PC-3 (cell line): ENCODE results near the gene ZNF99. TPM values are rescaled to one million over a fixed set of nuclear protein-coding genes. Genes with fewer than 3 reads are reported as not detected.
"Not testable (repeated sequence)": the region's sequence is repeated elsewhere in the genome, so short reads cannot be mapped to it uniquely, and the experiment has no call there.

Source experiments
- ATAC-seq: fragments of 200-7000 bp; cut with Tn5 transposase; 2 replicates; pipeline ENCODE4 v1.9.1; 2020; ENCODE audit warnings: mild to moderate bottlenecking, moderate library complexity
- BruUV-seq: library from RNA; stranded (reverse); fragments of 400-500 nt; replicated peaks from 2 replicates; lab custom pipeline; 2021; lab: Mats Ljungman, UMichigan
- CTCF ChIA-PET: fragments of 300-600 bp; sonication (Branson Sonifier 250); formaldehyde crosslinking; loops from one replicate; lab custom pipeline; 2022; ENCODE audit warnings: antibody characterized with exemption; lab: Charles Lee
- POLR2A ChIA-PET: fragments of 300-600 bp; sonication (Branson Sonifier 250); formaldehyde crosslinking; loops from one replicate; lab custom pipeline; 2022; ENCODE audit warnings: antibody characterized with exemption; ENCODE audit not compliant: unreplicated experiment; lab: Charles Lee
- DNase-seq: peaks from one replicate; pipeline ENCODE4 v3.0.0-alpha.2; 2015
- H2AFZ ChIP-seq: fragments of 300-600 bp; sonication (generic); 2 replicates; pipeline ENCODE4 v1.6.0; 2016; ENCODE audit warnings: antibody characterized with exemption, low read length
- H3F3A ChIP-seq: fragments of 300-600 bp; sonication (generic); one replicate; pipeline ENCODE4 v1.6.0; 2017; ENCODE audit warnings: antibody characterized with exemption, low read length, control low read depth, mild to moderate bottlenecking; ENCODE audit not compliant: unreplicated experiment
- H3K27ac ChIP-seq: fragments of 300-600 bp; sonication (generic); 2 replicates; pipeline ENCODE4 v1.5.1; 2016; ENCODE audit warnings: mild to moderate bottlenecking, low read length
- H3K27me3 ChIP-seq: fragments of 300-600 bp; sonication (generic); 2 replicates; pipeline ENCODE4 v1.6.1; 2016; ENCODE audit warnings: low read length, mixed read lengths
- H3K36me3 ChIP-seq: fragments of 300-600 bp; sonication (generic); 2 replicates; pipeline ENCODE4 v1.6.1; 2016; ENCODE audit warnings: low read depth, mixed run types, low read length, mixed read lengths
- H3K4me1 ChIP-seq: fragments of 300-600 bp; sonication (generic); 2 replicates; pipeline ENCODE4 v1.5.1; 2016; ENCODE audit warnings: low read length; ENCODE audit not compliant: insufficient read depth
- H3K4me2 ChIP-seq: fragments of 300-600 bp; sonication (generic); 2 replicates; pipeline ENCODE4 v1.6.0; 2016; ENCODE audit warnings: low read length
- H3K4me3 ChIP-seq: fragments of 300-600 bp; sonication (generic); 2 replicates; pipeline ENCODE4 v1.5.1; 2016; ENCODE audit warnings: mild to moderate bottlenecking, low read length, mixed read lengths
- H3K79me2 ChIP-seq: fragments of 300-600 bp; sonication (generic); 2 replicates; pipeline ENCODE4 v1.6.1; 2017; ENCODE audit warnings: low read length, mixed read lengths
- H3K9ac ChIP-seq: fragments of 300-600 bp; sonication (generic); 2 replicates; pipeline ENCODE4 v1.6.0; 2016; ENCODE audit warnings: mild to moderate bottlenecking, low read length
- H3K9me2 ChIP-seq: fragments of 300-600 bp; sonication (generic); replicated peaks from 2 replicates; pipeline ENCODE4 v1.6.1; 2016; ENCODE audit warnings: mixed run types, low read length, mixed read lengths
- H3K9me3 ChIP-seq: fragments of 300-600 bp; sonication (generic); 2 replicates; pipeline ENCODE4 v1.6.1; 2016; ENCODE audit warnings: low read length, mixed read lengths
- H4K20me1 ChIP-seq: fragments of 300-600 bp; sonication (generic); 2 replicates; pipeline ENCODE4 v1.6.1; 2016; ENCODE audit warnings: low read length, mixed read lengths
- EZH2phosphoT487 ChIP-seq: fragments of 300-600 bp; sonication (generic); IDR thresholded peaks from 2 replicates; pipeline ENCODE4 v1.6.1; 2018; ENCODE audit warnings: mild to moderate bottlenecking, antibody characterized with exemption, low read length, borderline replicate concordance
- intact Hi-C: fragments of 100-400 bp; cut with micrococcal nuclease; formaldehyde crosslinking; loops from 2 replicates; pipeline ENCODE4 v1.9.0; 2023
- total RNA-seq: library from RNA; depleted of rRNA; stranded (reverse); fragments of >200 nt; gene quantifications from 2 replicates; pipeline ENCODE4 v1.2.3, GENCODE V29; 2014
- TF ChIP-seq, protein P1 (sequence below): fragments of 300-600 bp; sonication (generic); conservative IDR thresholded peaks from 2 replicates; pipeline ENCODE4 v1.5.1; 2017; ENCODE audit warnings: antibody characterized with exemption, low read depth, mild to moderate bottlenecking, low read length

The ZNF99 gene
- total RNA-seq, 1 experiment from 2014 or later = not detected

- Histone ChIP-seq H3K79me2 (no peaks in the 10 kb centered on the region), H2AFZ (no peak overlapping the region), H3F3A (no peaks in the 10 kb centered on the region), H3K4me1 (no peaks in the 10 kb centered on the region), H3K27me3 (no peaks in the 10 kb centered on the region), H3K9ac (no peak overlapping the region), H4K20me1 (no peaks in the 10 kb centered on the region), H3K36me3 (no peaks in the 10 kb centered on the region), H3K9me2 (no peaks in the 10 kb centered on the region), H3K27ac (no peak overlapping the region), H3K9me3 (peaks cover 10% of the 10 kb centered on the region; the same call in 1 of the 2 replicates), H3K4me3 (no peak overlapping the region), H3K4me2 (no peak overlapping the region)
- BruUV-seq = no TSS peak
- no peak for ATAC-seq
- no peak for TF ChIP-seq EZH2phosphoT487
- intact Hi-C loops = no loop called here
- ChIA-PET CTCF (no interaction called here), POLR2A (no interaction called here)
- no peak for DNase-seq
These were observed 47.9 kb downstream of the ZNF99 start for GRCh38 chr19:22735911-22736645.

DNA sequence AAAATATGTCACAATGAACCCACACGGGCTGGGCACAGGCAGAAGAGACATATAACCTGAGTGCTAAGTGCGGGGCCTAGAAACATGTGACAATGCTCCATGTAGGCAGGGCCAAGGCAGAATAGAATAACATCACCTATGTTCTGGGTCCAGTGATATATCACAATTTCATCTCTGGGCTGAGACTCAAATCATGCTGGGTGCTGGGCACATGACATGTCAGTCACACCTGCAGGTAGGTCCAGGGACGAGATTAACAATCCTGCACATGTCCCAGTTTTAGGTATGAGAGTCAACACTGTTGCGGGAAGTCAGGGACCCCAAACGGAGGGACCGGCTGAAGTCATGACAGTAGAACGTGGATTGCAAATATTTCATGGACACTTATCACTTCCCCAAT lies 50.3 kb downstream of the ZNF99 start:
- no TSS peak for BruUV-seq
- intact Hi-C loops = no loop called here
- CTCF ChIA-PET = no interaction called here
- ATAC-seq = no peak
- H3F3A ChIP-seq = no peaks in the 10 kb centered on the region
- no peaks in the 10 kb centered on the region for H3K79me2 ChIP-seq
- no peaks in the 10 kb centered on the region for H4K20me1 ChIP-seq
- TF ChIP-seq, protein P1, sequence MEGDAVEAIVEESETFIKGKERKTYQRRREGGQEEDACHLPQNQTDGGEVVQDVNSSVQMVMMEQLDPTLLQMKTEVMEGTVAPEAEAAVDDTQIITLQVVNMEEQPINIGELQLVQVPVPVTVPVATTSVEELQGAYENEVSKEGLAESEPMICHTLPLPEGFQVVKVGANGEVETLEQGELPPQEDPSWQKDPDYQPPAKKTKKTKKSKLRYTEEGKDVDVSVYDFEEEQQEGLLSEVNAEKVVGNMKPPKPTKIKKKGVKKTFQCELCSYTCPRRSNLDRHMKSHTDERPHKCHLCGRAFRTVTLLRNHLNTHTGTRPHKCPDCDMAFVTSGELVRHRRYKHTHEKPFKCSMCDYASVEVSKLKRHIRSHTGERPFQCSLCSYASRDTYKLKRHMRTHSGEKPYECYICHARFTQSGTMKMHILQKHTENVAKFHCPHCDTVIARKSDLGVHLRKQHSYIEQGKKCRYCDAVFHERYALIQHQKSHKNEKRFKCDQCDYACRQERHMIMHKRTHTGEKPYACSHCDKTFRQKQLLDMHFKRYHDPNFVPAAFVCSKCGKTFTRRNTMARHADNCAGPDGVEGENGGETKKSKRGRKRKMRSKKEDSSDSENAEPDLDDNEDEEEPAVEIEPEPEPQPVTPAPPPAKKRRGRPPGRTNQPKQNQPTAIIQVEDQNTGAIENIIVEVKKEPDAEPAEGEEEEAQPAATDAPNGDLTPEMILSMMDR = no peak
- no peak for TF ChIP-seq EZH2phosphoT487
- DNase-seq = no peak
- H3K4me3 ChIP-seq = no peak overlapping the region
- POLR2A ChIA-PET = no interaction called here
- H3K27me3 ChIP-seq = no peaks in the 10 kb centered on the region
- H2AFZ ChIP-seq = no peak overlapping the region
- H3K9me3 ChIP-seq = peaks cover 7% of the 10 kb centered on the region; the same call in 1 of the 2 replicates
- H3K4me2 ChIP-seq = no peak overlapping the region
- no peak overlapping the region for H3K27ac ChIP-seq
- H3K9ac ChIP-seq = no peak overlapping the region
- no peaks in the 10 kb centered on the region for H3K36me3 ChIP-seq
- H3K9me2 ChIP-seq = no peaks in the 10 kb centered on the region
- H3K4me1 ChIP-seq = no peaks in the 10 kb centered on the region

GRCh38 chr19:22728214-22728613 lies 55.7 kb downstream of the ZNF99 start:
- H3K9me3 ChIP-seq, H3K27me3 ChIP-seq, intact Hi-C loops, H3F3A ChIP-seq, BruUV-seq, DNase-seq, H3K36me3 ChIP-seq, CTCF ChIA-PET, H3K79me2 ChIP-seq, H4K20me1 ChIP-seq, H3K4me1 ChIP-seq, H2AFZ ChIP-seq, POLR2A ChIA-PET, H3K4me2 ChIP-seq, ATAC-seq, H3K27ac ChIP-seq, H3K9me2 ChIP-seq, H3K4me3 ChIP-seq, H3K9ac ChIP-seq: not testable (repeated sequence)

DNA sequence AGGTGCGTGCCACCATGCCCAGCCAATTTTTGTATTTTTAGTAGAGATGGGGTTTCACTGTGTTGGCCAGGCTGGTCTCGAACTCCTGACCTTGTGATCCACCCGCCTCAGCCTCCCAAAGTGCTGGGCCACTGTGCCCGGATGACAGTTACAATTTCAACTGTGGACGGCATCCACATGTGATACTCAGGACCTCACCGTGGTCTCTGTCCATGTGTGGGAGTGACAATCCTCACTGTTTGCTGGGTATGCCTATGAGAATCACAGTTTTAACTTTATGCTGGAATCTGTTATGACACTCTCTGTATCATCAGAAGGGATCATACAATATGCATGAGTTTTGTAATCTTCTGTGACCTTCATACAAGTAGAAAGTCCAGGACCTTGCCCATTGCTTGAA lies 62.4 kb downstream of the ZNF99 start:
- H3K9ac ChIP-seq, H3K9me2 ChIP-seq, ATAC-seq, H3K4me1 ChIP-seq, H3K4me2 ChIP-seq, H4K20me1 ChIP-seq, CTCF ChIA-PET, H3K79me2 ChIP-seq, H3K27ac ChIP-seq, POLR2A ChIA-PET, H3K36me3 ChIP-seq, BruUV-seq, DNase-seq, H3K27me3 ChIP-seq, H3F3A ChIP-seq, H3K4me3 ChIP-seq, intact Hi-C loops, H2AFZ ChIP-seq: not testable (repeated sequence)
- peaks cover 17% of the 10 kb centered on the region; the same call in 1 of the 2 replicates for H3K9me3 ChIP-seq
